GM19240 (cell line): ENCODE measurements around the gene TRIM14.
"Not testable (repeated sequence)": the region's sequence is repeated elsewhere in the genome, so short reads cannot be mapped to it uniquely, and the experiment has no call there.

Experiments used
- DNase-seq: peaks from one replicate; pipeline ENCODE4 v3.0.0; 2011; ENCODE audit warnings: low spot score; ENCODE audit not compliant: insufficient read length

The TRIM14 gene

GRCh38 chr9:98142182-98142907 is 23.3 kb upstream of the TRIM14 start:
- no peak for DNase-seq

- no peak for DNase-seq
Measured at GRCh38 chr9:98140503-98140902, 21.5 kb upstream of the TRIM14 start.

- DNase-seq: no peak
Measured at GRCh38 chr9:98136489-98136888, 17.5 kb upstream of the TRIM14 start.

GRCh38 chr9:98135938-98136337 is 16.9 kb upstream of the TRIM14 start:
- no peak for DNase-seq

GRCh38 chr9:98135558-98135934 is 16.5 kb upstream of the TRIM14 start:
- DNase-seq: no peak

GRCh38 chr9:98134702-98135557 is 15.9 kb upstream of the TRIM14 start:
- no peak for DNase-seq

GRCh38 chr9:98132806-98133631 is 14.0 kb upstream of the TRIM14 start:
- no peak for DNase-seq

GRCh38 chr9:98132158-98132557 is 13.1 kb upstream of the TRIM14 start:
- no peak for DNase-seq

GRCh38 chr9:98130576-98131228 is 11.7 kb upstream of the TRIM14 start:
- DNase-seq: no peak

GRCh38 chr9:98130060-98130459 is 11.0 kb upstream of the TRIM14 start:
- DNase-seq: not testable (repeated sequence)

- peak; percentile 50 for DNase-seq
Measured at GRCh38 chr9:98129451-98129881, 10.4 kb upstream of the TRIM14 start.

GRCh38 chr9:98128316-98128715 is 9.3 kb upstream of the TRIM14 start:
- DNase-seq: no peak

GRCh38 chr9:98127226-98127625 is 8.2 kb upstream of the TRIM14 start:
- no peak for DNase-seq

GRCh38 chr9:98124637-98125426 is 5.8 kb upstream of the TRIM14 start:
- DNase-seq: no peak

GRCh38 chr9:98124091-98124490 is 5.1 kb upstream of the TRIM14 start:
- DNase-seq: not testable (repeated sequence)

- DNase-seq: no peak
Measured at GRCh38 chr9:98121058-98121457, 2.0 kb upstream of the TRIM14 start.

- DNase-seq: no peak
Measured at GRCh38 chr9:98120476-98120875, 1.5 kb upstream of the TRIM14 start.

GRCh38 chr9:98117984-98118639 is 910 bp downstream of the TRIM14 start:
- DNase-seq: peak; percentile 33

GRCh38 chr9:98117097-98117496 is 1.9 kb downstream of the TRIM14 start:
- DNase-seq: not testable (repeated sequence)

GRCh38 chr9:98109052-98109451 is 10.0 kb downstream of the TRIM14 start:
- no peak for DNase-seq
